K562 (cell line): ENCODE results near the gene GP1BB. TPM values are rescaled to one million over a fixed set of nuclear protein-coding genes. Genes with fewer than 3 reads are reported as not detected.
A peak's percentile ranks its signal among the peaks of the same experiment; 100 is the strongest.

ENCODE experiments used
- ARID3A ChIP-seq: IDR thresholded peaks from 2 replicates; pipeline ENCODE4 v1.6.1; 2012; ENCODE audit warnings: low read depth, low read length, improper control_type of control experiment, borderline replicate concordance
- ATF3 ChIP-seq, 2 experiments: fragments of 450-650 bp in 1 of 2; sonication (generic) in 1 of 2; formaldehyde crosslinking in 1 of 2; IDR thresholded peaks in 1 of 2; conservative IDR thresholded peaks in 1 of 2; 2 replicates each; pipeline versions ENCODE4 v1.6.1 to v1.8.1; 2016 to 2023; ENCODE audit warnings: mild to moderate bottlenecking in 2 of 2, moderate library complexity in 2 of 2, inconsistent platforms in 1 of 2, missing genetic modification reagents in 1 of 2
- ATF4 ChIP-seq: fragments of 450-650 bp; formaldehyde crosslinking; IDR thresholded peaks from 2 replicates; pipeline ENCODE4 v1.4.0; 2022; ENCODE audit warnings: mild to moderate bottlenecking, moderate library complexity
- BCOR ChIP-seq: fragments of 450-650 bp; IDR thresholded peaks from 2 replicates; pipeline ENCODE4 v1.6.1; 2016
- DMBX1 ChIP-seq: fragments of 250-450 bp; sonication (Bioruptor Pico); IDR thresholded peaks from 2 replicates; pipeline ENCODE4 v1.8.0; 2022; ENCODE audit warnings: inconsistent platforms, mild to moderate bottlenecking, moderate library complexity, borderline replicate concordance
- FUS ChIP-seq: fragments of 200-400 bp; formaldehyde crosslinking; optimal IDR thresholded peaks from 2 replicates; pipeline ENCODE3; 2017; ENCODE audit warnings: low read depth, low read length
- HDAC2 ChIP-seq: fragments of 450-650 bp; IDR thresholded peaks from 2 replicates; pipeline ENCODE4 v1.6.1; 2016; ENCODE audit warnings: mild to moderate bottlenecking
- IRF9 ChIP-seq: fragments of 450-650 bp; IDR thresholded peaks from 2 replicates; pipeline ENCODE4 v1.6.1; 2016; ENCODE audit warnings: missing biosample characterization, missing genetic modification characterization
- MIER1 ChIP-seq: fragments of 450-650 bp; IDR thresholded peaks from 2 replicates; pipeline ENCODE4 v1.6.1; 2016; ENCODE audit warnings: antibody characterized with exemption, mild to moderate bottlenecking, low read depth
- NEUROD1 ChIP-seq: fragments of 150-350 bp; IDR thresholded peaks from 2 replicates; pipeline ENCODE4 v1.6.1; 2014; ENCODE audit warnings: borderline replicate concordance, low read length, low read depth; ENCODE audit not compliant: partially characterized antibody
- NFRKB ChIP-seq: fragments of 450-650 bp; IDR thresholded peaks from 2 replicates; pipeline ENCODE4 v1.6.1; 2016; ENCODE audit warnings: low read depth
- NR3C1 ChIP-seq: sonication (generic); formaldehyde crosslinking; IDR thresholded peaks from 2 replicates; pipeline ENCODE4 v1.8.1; 2022; ENCODE audit warnings: missing genetic modification reagents
- OTX1 ChIP-seq: fragments of 450-650 bp; formaldehyde crosslinking; IDR thresholded peaks from 2 replicates; pipeline ENCODE4 v1.4.0; 2022; ENCODE audit warnings: mild to moderate bottlenecking
- POLR2A ChIP-seq: fragments of 450-650 bp; conservative IDR thresholded peaks from 2 replicates; pipeline ENCODE4 v1.6.1; 2016
- PTRF ChIP-seq: fragments of 450-650 bp; IDR thresholded peaks from 2 replicates; pipeline ENCODE4 v1.6.1; 2016; ENCODE audit warnings: mild to moderate bottlenecking, missing genetic modification characterization, missing compliant biosample characterization
- SMARCA5 ChIP-seq: fragments of 450-650 bp; IDR thresholded peaks from 2 replicates; pipeline ENCODE4 v1.6.1; 2016
- SRSF9 ChIP-seq: fragments of 200-400 bp; formaldehyde crosslinking; IDR thresholded peaks from 2 replicates; pipeline ENCODE4 v1.6.1; 2017; ENCODE audit warnings: low read depth, low read length, borderline replicate concordance
- TCF3 ChIP-seq: sonication (generic); formaldehyde crosslinking; IDR thresholded peaks from 2 replicates; pipeline ENCODE4 v1.4.0; 2020; ENCODE audit warnings: mild to moderate bottlenecking, missing genetic modification reagents
- TRIM24 ChIP-seq, 2 experiments: fragments of 450-650 bp; IDR thresholded peaks; 2 replicates each; pipeline ENCODE4 v1.6.1; 2016
- ZFP30 ChIP-seq: fragments of 250-450 bp; sonication (Bioruptor Pico); IDR thresholded peaks from 2 replicates; pipeline ENCODE4 v1.8.0; 2022; ENCODE audit warnings: moderate library complexity, mild to moderate bottlenecking, inconsistent platforms, borderline replicate concordance
- ZKSCAN8 ChIP-seq: fragments of 200-800 bp; sonication (Bioruptor generic); IDR thresholded peaks from 2 replicates; pipeline ENCODE4 v1.6.1; 2016; ENCODE audit warnings: missing genetic modification characterization, missing compliant biosample characterization
- ZNF232 ChIP-seq: sonication (generic); formaldehyde crosslinking; IDR thresholded peaks from 2 replicates; pipeline ENCODE4 v1.8.0; 2022; ENCODE audit warnings: mild to moderate bottlenecking, missing genetic modification reagents
- ZNF512 ChIP-seq: IDR thresholded peaks from 2 replicates; pipeline ENCODE4 v1.6.1; 2016; ENCODE audit warnings: missing genetic modification characterization, missing compliant biosample characterization
- polyA plus RNA-seq, 8 experiments: library from polyadenylated mRNA; depleted of rRNA in 4 of 8; stranded (reverse) in 5 of 8; unstranded in 3 of 8; fragments of >200 nt; fragmentation: Nextera tagmentation in 2 of 8; fragmentation: Illumina TruSeq in 1 of 8; extraction: Ambion mirVana in 2 of 8; extraction: Trizol in 1 of 8; gene quantifications; 2 replicates each; pipeline versions ENCODE4 v1.2.1 to v1.2.3, GENCODE V29; 2011 to 2014; ENCODE audit warnings: inconsistent platforms in 1 of 8, missing spikeins in 1 of 8
- total RNA-seq, 7 experiments: library from RNA; depleted of rRNA in 6 of 7; stranded (reverse); fragments of >200 nt in 6 of 7; fragmentation: Illumina TruSeq in 2 of 7; extraction: Trizol in 2 of 7; gene quantifications; 2 replicates each; pipeline versions ENCODE4 v1.2.1 to v1.2.3, GENCODE V29; 2011 to 2021; ENCODE audit warnings: low replicate concordance in 1 of 7

Gene GP1BB
- total and polyA plus RNA-seq, 9 of the 15 experiments (the other 6 are each of a cell fraction or from before 2014, with no cell fraction given): 0.69 to 162 (median 2.8) TPM

- TF ChIP-seq SMARCA5: peak; percentile 92
- TF ChIP-seq IRF9 (tag): 0 out of 2 replicates have a peak, but pooled peaks have one; percentile 10
- no peak for TF ChIP-seq ZNF232 (CRISPR knock-in tag)
- peak; percentile 100 for TF ChIP-seq ZNF512 (tag)
- no peak for TF ChIP-seq TCF3 (CRISPR knock-in tag)
- TF ChIP-seq PTRF (tag): no peak
- peak in 1 of 2 experiments; percentile 50; a peak in 3 of 4 replicates for TF ChIP-seq TRIM24 (IDR thresholded peaks at IDR 0.05)
- TF ChIP-seq NFRKB: peak; percentile 71; the same call in 1 of the 2 replicates
- peak; percentile 74; the same call in 1 of the 2 replicates for TF ChIP-seq OTX1
- TF ChIP-seq SRSF9: no peak
- no peak for TF ChIP-seq FUS
- peak; percentile 46; the same call in 1 of the 2 replicates for TF ChIP-seq POLR2A
- no peak for TF ChIP-seq ATF3 (IDR thresholded peaks at IDR 0.05)
- no peak for TF ChIP-seq ATF3 (CRISPR knock-in tag; conservative IDR thresholded peaks at IDR 0.05)
- TF ChIP-seq HDAC2: peak; percentile 85
- no peak for TF ChIP-seq NEUROD1
- TF ChIP-seq MIER1: peak; percentile 83; the same call in 1 of the 2 replicates
- no peak for TF ChIP-seq ZKSCAN8 (CRISPR knock-in tag)
- TF ChIP-seq ATF4: no peak
- TF ChIP-seq DMBX1 (CRISPR knock-in tag): 0 out of 2 replicates have a peak, but pooled peaks have one; percentile 52
- TF ChIP-seq BCOR: peak; percentile 83
- TF ChIP-seq NR3C1 (CRISPR knock-in tag): no peak
- TF ChIP-seq ZFP30: peak; percentile 13; the same call in 1 of the 2 replicates
- TF ChIP-seq ARID3A: no peak
Observed at GRCh38 chr22:19760058-19760950, 37.0 kb downstream of the GP1BB start, which contains the start of gene TBX1 (continued).
